ENCODE data around the gene TMEM151B.

Gene TMEM151B

DNA sequence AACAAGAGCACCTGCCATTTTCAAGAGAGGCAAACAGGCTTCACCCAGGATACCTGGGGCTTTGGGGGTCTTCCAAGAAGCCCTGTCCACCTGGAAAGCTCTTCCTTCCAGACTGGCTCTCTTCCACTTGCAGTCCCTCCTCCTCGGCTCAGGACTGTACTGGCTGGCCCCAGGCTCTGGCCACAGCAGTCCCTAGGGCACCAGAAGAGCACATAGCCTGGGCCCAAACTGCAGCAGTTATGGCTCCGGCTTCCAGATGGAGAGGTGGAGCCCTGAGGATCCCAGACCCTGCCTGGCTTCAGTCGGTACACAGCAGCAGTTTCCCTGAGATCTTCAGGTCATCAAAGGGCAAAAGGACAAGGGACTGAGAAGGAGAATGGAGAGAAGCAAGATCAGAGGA is 11.3 kb upstream of the TMEM151B start:
- TF ChIP-seq CTCF (conservative IDR thresholded peaks at IDR 0.05; ENCODE audit: low read length) = no peak
- no peak overlapping the region for H3K4me3 ChIP-seq (ENCODE audit: low read length)
- no peak for DNase-seq (ENCODE audit: low read depth)

DNA sequence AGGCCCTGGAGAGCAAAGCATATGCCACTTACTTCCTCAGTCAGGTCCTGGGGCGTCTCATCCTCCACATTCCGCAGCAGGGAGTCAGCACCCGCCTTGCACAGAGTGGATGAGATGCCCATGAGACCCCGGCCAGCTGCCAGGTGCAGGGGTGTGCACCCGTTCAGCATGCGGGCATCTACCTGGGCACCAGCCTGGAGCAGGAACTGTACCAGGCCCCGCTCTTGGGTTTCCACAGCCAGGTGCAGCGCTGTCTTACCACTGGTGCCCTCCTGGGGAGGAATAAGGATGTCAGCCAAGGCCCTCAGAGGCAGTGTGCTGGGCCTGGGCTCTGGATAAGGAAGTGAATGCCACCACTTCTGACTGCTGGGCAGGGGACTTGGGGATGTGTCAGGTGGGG is 10.2 kb upstream of the TMEM151B start:
- H3K4me3 ChIP-seq (ENCODE audit: low read length) = no peak overlapping the region
- no peak for TF ChIP-seq CTCF (conservative IDR thresholded peaks at IDR 0.05; ENCODE audit: low read length)
- no peak for DNase-seq (ENCODE audit: low read depth)

- H3K4me3 ChIP-seq (ENCODE audit: low read length) = no peak overlapping the region
- no peak for TF ChIP-seq CTCF (conservative IDR thresholded peaks at IDR 0.05; ENCODE audit: low read length)
- no peak for DNase-seq (ENCODE audit: low read depth)
These were observed 9.6 kb upstream of the TMEM151B start for GRCh38 chr6:44260451-44261297.

- H3K4me3 ChIP-seq (ENCODE audit: low read length) = no peak overlapping the region
- no peak for DNase-seq (ENCODE audit: low read depth)
- no peak for TF ChIP-seq CTCF (conservative IDR thresholded peaks at IDR 0.05; ENCODE audit: low read length)
These were observed 8.7 kb upstream of the TMEM151B start for GRCh38 chr6:44261581-44261980.

- no peak for DNase-seq (ENCODE audit: low read depth)
- H3K4me3 ChIP-seq (ENCODE audit: low read length) = peak overlapping the region; percentile 27; the same call in 1 of the 2 replicates
- TF ChIP-seq CTCF (conservative IDR thresholded peaks at IDR 0.05; ENCODE audit: low read length) = no peak
These were observed 7.5 kb upstream of the TMEM151B start for GRCh38 chr6:44262467-44263353.

DNA sequence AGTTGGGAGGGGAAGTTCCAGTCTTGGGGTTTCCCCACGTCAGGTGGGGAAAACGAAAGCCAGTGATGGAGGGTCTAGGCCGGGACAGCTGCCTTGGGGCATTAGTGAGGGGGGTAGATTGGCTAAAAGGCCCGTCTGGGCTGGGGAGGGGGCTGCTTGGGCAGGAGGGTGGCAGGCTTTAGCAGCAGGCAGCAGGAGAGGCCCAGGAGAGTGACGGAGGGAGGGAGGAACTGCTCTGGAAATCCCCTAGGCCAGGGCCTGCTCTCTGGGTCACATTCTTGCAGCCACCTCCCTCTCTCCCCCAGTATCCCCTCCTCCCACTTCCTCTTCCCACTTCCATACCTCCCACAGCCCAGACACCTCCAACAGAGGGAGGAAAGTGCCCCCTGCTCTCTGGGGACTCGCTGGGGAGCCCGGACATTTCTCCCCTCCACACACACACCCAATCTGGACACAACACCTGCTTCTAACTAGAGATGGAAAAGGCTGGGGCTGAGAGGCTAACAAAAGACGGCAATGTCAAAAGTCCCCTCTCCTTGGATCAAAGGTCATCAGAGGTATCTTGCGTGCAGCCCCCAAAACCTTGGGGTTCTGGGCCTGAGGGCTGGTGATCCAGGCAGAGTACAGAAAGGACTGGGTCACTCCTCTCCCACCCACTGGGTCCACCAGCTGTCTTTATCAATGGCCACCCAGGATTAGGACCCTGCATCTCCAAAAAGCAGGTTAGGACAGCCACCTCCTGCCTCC is 6.7 kb upstream of the TMEM151B start:
- H3K4me3 ChIP-seq (ENCODE audit: low read length) = peak overlapping the region; percentile 82
- TF ChIP-seq CTCF (conservative IDR thresholded peaks at IDR 0.05; ENCODE audit: low read length) = no peak
- no peak for DNase-seq (ENCODE audit: low read depth)
